Coronary artery (tissue), 2 donors: ENCODE results near the gene PRKG1.

Experiments
- DNase-seq: peaks from one replicate; pipeline ENCODE4 v3.0.0-alpha.2; 2017; ENCODE audit warnings: low spot score
- H3K27ac ChIP-seq, 2 donors: fragments of 200-600 bp; sonication (generic); one replicate each; pipeline ENCODE4 v1.5.1; 2016 to 2019
- H3K4me3 ChIP-seq: fragments of 200-600 bp; sonication (generic); 2 replicates; pipeline ENCODE4 v1.5.1; 2016; ENCODE audit warnings: mild to moderate bottlenecking, moderate library complexity
- TF ChIP-seq, protein P1 (sequence below): fragments of 200-600 bp; sonication (generic); IDR thresholded peaks from one replicate; pipeline ENCODE4 v1.5.1; 2019; ENCODE audit warnings: antibody characterized with exemption

PRKG1 gene

DNA sequence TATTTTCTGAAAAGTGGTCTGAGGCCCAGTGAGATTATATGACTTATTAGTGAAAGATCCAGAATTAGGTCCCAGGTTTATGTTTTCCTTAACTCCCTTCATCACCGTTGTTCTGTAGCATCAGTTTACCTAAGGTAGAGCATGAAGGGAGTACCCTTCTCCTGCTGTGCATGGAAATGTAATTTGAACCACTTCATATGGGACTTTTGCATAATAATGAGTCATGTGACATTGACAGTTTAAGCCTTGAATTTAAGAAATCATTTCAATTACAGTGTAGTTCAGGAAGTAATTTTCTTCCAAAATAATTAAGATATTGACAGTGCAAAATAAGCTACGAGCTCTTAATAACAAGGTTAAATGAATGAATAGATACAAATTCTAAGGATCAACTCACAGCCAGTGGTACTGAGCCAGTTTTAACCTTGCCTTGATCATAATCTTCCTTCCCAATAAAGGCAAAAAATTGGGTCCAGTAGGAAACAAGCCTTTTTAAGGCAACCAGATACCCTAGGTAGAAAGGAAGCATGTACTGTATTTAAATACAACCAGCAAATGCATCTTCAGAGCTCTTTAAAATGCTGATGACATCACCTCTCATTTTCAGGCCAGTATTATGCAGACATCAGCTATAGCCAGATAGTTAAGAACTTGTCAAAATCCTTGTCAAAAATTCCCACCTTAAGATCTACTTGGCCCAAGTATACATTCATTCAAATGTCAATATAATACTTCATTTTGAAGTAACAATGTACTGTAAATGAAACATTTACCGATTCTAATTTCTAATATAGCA, 1191.0 kb downstream of the PRKG1 start:
- Histone ChIP-seq H3K4me3 (no peak overlapping the region), H3K27ac (no peak overlapping the region)
- DNase-seq, result no peak
- TF ChIP-seq, protein P1, sequence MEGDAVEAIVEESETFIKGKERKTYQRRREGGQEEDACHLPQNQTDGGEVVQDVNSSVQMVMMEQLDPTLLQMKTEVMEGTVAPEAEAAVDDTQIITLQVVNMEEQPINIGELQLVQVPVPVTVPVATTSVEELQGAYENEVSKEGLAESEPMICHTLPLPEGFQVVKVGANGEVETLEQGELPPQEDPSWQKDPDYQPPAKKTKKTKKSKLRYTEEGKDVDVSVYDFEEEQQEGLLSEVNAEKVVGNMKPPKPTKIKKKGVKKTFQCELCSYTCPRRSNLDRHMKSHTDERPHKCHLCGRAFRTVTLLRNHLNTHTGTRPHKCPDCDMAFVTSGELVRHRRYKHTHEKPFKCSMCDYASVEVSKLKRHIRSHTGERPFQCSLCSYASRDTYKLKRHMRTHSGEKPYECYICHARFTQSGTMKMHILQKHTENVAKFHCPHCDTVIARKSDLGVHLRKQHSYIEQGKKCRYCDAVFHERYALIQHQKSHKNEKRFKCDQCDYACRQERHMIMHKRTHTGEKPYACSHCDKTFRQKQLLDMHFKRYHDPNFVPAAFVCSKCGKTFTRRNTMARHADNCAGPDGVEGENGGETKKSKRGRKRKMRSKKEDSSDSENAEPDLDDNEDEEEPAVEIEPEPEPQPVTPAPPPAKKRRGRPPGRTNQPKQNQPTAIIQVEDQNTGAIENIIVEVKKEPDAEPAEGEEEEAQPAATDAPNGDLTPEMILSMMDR, result no peak

DNA sequence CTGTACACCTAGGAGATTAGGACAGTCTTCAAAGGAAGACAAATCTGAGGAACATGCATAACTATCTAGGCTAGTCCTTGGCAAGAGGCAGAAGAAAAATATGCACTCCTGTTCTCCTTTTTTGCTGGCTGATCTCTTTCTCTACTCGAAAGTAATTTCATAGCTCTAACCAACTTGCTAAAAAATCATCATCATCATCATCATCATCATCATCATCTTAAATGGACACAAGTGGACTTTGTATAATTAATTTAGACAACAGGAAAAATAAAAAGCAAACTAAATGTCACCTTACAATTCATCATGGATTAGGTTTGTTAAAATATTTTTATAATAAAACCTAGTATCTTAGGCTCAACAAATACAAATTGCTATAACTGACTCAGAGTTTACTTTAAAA, 1192.6 kb downstream of the PRKG1 start:
- H3K4me3 ChIP-seq, result no peak overlapping the region
- DNase-seq, result no peak
- TF ChIP-seq, protein P1, result no peak
- H3K27ac ChIP-seq, result no peak overlapping the region

DNA sequence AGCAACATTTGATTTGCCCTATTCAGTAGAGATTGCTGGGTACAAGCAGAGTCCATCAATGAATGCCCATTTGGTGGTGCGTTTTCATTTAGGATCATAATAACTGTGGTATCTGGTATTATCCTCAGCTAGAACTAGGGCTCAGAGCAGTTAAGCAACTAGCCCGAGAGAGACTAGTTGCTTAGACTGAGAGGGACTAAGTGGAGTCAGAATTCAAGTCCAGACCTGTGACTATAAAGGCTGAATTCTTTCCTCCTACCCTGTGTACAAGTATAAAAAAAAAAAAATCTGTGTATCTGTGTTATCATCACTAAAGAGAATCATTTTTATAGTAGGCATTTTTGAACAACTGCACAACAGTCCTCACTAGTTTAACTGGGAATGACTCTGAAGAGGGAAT, 1194.5 kb downstream of the PRKG1 start:
- TF ChIP-seq, protein P1, result no peak
- H3K4me3 ChIP-seq, result no peak overlapping the region
- no peak overlapping the region for H3K27ac ChIP-seq
- no peak for DNase-seq

DNA sequence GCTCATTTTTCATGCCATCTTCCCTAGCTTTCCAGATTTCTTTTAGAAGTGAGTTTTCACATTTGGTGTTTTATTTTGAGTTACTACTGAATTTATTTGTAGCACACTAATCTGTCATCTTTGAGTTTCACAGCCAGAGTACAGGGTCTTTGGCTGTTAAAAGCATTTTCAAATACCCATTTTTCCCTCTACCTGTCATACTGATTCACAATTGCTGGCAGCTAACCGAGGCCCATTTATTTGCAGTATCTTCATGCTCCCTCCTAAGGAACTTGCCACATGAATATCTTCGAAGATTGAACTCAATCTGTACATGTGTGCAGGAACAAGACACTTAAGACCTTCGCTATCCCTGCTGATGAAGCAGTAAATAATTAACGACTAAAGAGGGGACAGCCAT, 1194.9 kb downstream of the PRKG1 start:
- Histone ChIP-seq H3K27ac (no peak overlapping the region), H3K4me3 (no peak overlapping the region)
- DNase-seq, result no peak
- TF ChIP-seq, protein P1, result no peak

DNA sequence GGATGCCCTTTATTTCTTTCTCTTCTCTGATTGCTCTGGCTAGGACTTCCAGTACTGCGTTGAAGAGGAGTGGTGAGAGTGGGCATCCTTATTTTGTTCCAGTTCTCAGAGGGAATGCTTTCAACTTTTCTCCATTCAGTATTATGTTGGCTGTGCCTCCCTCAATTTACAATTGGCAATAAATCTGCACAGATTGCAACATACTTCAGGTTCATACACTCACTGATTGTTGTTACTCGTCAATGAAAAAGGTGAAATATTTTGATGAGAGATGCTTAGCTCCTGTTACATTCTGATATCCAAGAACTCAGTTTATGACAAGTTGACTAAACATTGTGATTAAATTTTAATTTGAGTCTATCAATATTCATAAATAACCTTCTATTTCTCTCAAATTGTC, 1201.9 kb downstream of the PRKG1 start:
- no peak overlapping the region for H3K4me3 ChIP-seq
- no peak for DNase-seq
- no peak overlapping the region for H3K27ac ChIP-seq

DNA sequence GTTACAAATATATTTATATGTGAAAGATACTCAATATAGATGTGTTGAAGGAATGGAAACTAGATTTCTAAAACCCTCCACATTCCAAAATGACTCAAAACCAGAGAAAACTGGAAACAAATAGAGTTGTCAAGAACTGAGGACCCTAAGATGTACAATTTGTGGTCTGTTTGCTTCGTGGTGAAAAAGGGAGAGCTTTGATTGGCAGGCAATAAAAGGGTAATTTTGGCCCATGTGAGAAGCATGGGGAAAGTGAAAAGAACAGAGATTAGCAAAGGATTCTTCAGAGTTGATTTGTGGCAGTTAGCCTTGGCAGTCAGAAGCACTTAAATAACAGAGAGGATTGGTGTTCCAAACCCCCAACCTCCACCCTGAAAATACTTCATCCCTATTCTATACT, 1202.7 kb downstream of the PRKG1 start:
- no peak overlapping the region for H3K27ac ChIP-seq
- H3K4me3 ChIP-seq, result no peak overlapping the region
- DNase-seq, result no peak
- TF ChIP-seq, protein P1, result no peak

More for the DNA sequence above, 1201.9 kb downstream of the PRKG1 start:
- TF ChIP-seq, protein P1, result no peak

DNA sequence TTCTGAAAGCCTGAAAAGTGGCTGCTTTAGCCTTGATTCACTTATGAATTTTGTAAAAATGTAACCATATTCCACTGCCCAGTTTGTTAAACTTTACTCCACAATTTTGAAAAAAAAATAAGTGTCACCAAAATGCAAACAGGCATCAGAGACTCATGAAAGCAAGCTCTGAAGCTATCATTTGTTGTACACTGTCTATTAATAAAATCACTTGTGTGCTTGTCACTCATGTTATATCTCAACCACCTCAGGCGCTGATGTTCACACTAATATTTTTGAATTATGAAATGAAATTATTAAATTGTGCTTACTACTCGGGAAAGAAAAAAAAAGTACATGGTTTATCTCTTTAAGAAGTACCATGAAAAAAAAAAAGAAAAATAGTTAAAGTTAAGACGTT, 1205.3 kb downstream of the PRKG1 start:
- DNase-seq, result no peak
- no peak overlapping the region for H3K4me3 ChIP-seq
- TF ChIP-seq, protein P1, result no peak
- no peak overlapping the region for H3K27ac ChIP-seq
